SK-N-SH treated with all-trans-retinoic acid at 6 μM for 48 hours (cell line): Measurements from ENCODE around the gene STOML2.

Experiments
- ARNTL ChIP-seq: fragments of 450-650 bp; formaldehyde crosslinking; IDR thresholded peaks from 2 replicates; pipeline ENCODE4 v1.5.0; 2020; ENCODE audit warnings: low read depth, mild to moderate bottlenecking, moderate library complexity, borderline replicate concordance
- BACH2 ChIP-seq: fragments of 250-450 bp; sonication (Bioruptor Pico); IDR thresholded peaks from 2 replicates; pipeline ENCODE4 v1.9.0; 2021; ENCODE audit warnings: mild to moderate bottlenecking, borderline replicate concordance
- CSDC2 ChIP-seq: fragments of 250-450 bp; sonication (Bioruptor Pico); IDR thresholded peaks from 2 replicates; pipeline ENCODE4 v1.5.0; 2020; ENCODE audit warnings: mild to moderate bottlenecking, moderate library complexity
- ESRRG ChIP-seq: fragments of 250-450 bp; sonication (Bioruptor Pico); IDR thresholded peaks from 2 replicates; pipeline ENCODE4 v1.6.1; 2021; ENCODE audit warnings: mild to moderate bottlenecking
- TCF4 ChIP-seq: fragments of 250-450 bp; sonication (Bioruptor Pico); IDR thresholded peaks from 2 replicates; pipeline ENCODE4 v1.8.0; 2021; ENCODE audit warnings: mild to moderate bottlenecking, moderate library complexity, borderline replicate concordance
- ZFP3 ChIP-seq: fragments of 250-450 bp; sonication (Bioruptor Pico); IDR thresholded peaks from 2 replicates; pipeline ENCODE4 v1.5.0; 2020; ENCODE audit warnings: mild to moderate bottlenecking, moderate library complexity
- ZFP30 ChIP-seq: fragments of 450-650 bp; formaldehyde crosslinking; IDR thresholded peaks from 2 replicates; pipeline ENCODE4 v1.5.0; 2022; ENCODE audit warnings: mild to moderate bottlenecking, moderate library complexity
- ZNF8 ChIP-seq: fragments of 450-650 bp; formaldehyde crosslinking; IDR thresholded peaks from 2 replicates; pipeline ENCODE4 v1.5.0; 2020; ENCODE audit warnings: mild to moderate bottlenecking, moderate library complexity
- TF ChIP-seq, protein P1 (sequence below): fragments of 250-450 bp; sonication (Bioruptor Pico); IDR thresholded peaks from 2 replicates; pipeline ENCODE4 v1.8.0; 2020; ENCODE audit warnings: mild to moderate bottlenecking, moderate library complexity, borderline replicate concordance
- TF ChIP-seq, protein P2 (sequence below): fragments of 250-450 bp; sonication (Bioruptor Pico); IDR thresholded peaks from 2 replicates; pipeline ENCODE4 v1.5.1; 2020; ENCODE audit warnings: low read depth, mild to moderate bottlenecking, moderate library complexity
- TF ChIP-seq, protein P3 (sequence below): fragments of 250-450 bp; sonication (Bioruptor Pico); IDR thresholded peaks from 2 replicates; pipeline ENCODE4 v1.8.0; 2021; ENCODE audit warnings: low read depth, mild to moderate bottlenecking, moderate library complexity, borderline replicate concordance
- TF ChIP-seq, protein P4 (sequence below): fragments of 250-450 bp; sonication (Bioruptor Pico); IDR thresholded peaks from 2 replicates; pipeline ENCODE4 v1.5.0; 2020; ENCODE audit warnings: mild to moderate bottlenecking, moderate library complexity
- TF ChIP-seq, protein P5 (sequence below): fragments of 250-450 bp; sonication (Bioruptor Pico); IDR thresholded peaks from 2 replicates; pipeline ENCODE4 v1.5.1; 2021; ENCODE audit warnings: mild to moderate bottlenecking, moderate library complexity

DNA sequence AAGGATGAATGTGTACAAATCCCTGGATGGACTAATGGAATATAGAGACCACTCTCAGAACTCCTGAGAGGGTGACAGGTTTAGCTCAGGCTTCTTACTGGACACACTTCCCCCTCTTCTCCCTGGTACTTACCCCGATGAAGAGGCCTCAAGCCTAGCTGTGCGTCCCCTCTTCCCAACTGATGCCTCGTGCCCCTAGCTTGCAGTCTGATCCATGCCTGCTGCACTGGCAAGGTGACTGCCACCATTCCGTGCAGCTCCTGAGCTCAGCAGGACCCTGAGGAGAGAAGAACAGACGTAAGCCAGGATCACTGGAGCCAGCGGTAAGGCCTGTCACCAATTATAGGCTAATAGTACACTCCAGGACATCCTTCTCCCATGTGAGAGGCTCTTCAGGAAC is 5.5 kb upstream of the STOML2 start:
- TF ChIP-seq, protein P1, sequence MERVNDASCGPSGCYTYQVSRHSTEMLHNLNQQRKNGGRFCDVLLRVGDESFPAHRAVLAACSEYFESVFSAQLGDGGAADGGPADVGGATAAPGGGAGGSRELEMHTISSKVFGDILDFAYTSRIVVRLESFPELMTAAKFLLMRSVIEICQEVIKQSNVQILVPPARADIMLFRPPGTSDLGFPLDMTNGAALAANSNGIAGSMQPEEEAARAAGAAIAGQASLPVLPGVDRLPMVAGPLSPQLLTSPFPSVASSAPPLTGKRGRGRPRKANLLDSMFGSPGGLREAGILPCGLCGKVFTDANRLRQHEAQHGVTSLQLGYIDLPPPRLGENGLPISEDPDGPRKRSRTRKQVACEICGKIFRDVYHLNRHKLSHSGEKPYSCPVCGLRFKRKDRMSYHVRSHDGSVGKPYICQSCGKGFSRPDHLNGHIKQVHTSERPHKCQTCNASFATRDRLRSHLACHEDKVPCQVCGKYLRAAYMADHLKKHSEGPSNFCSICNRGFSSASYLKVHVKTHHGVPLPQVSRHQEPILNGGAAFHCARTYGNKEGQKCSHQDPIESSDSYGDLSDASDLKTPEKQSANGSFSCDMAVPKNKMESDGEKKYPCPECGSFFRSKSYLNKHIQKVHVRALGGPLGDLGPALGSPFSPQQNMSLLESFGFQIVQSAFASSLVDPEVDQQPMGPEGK (CRISPR knock-in tag) = no peak
- TF ChIP-seq, protein P2, sequence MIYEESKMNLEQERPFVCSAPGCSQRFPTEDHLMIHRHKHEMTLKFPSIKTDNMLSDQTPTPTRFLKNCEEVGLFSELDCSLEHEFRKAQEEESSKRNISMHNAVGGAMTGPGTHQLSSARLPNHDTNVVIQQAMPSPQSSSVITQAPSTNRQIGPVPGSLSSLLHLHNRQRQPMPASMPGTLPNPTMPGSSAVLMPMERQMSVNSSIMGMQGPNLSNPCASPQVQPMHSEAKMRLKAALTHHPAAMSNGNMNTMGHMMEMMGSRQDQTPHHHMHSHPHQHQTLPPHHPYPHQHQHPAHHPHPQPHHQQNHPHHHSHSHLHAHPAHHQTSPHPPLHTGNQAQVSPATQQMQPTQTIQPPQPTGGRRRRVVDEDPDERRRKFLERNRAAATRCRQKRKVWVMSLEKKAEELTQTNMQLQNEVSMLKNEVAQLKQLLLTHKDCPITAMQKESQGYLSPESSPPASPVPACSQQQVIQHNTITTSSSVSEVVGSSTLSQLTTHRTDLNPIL = no peak
- TF ChIP-seq TCF4 (CRISPR knock-in tag) (no peak), ARNTL (CRISPR knock-in tag) (no peak), CSDC2 (CRISPR knock-in tag) (no peak), ESRRG (CRISPR knock-in tag) (no peak), ZFP3 (CRISPR knock-in tag) (no peak), ZNF8 (CRISPR knock-in tag) (no peak), ZFP30 (CRISPR knock-in tag) (no peak), BACH2 (CRISPR knock-in tag) (no peak)
- TF ChIP-seq, protein P3, sequence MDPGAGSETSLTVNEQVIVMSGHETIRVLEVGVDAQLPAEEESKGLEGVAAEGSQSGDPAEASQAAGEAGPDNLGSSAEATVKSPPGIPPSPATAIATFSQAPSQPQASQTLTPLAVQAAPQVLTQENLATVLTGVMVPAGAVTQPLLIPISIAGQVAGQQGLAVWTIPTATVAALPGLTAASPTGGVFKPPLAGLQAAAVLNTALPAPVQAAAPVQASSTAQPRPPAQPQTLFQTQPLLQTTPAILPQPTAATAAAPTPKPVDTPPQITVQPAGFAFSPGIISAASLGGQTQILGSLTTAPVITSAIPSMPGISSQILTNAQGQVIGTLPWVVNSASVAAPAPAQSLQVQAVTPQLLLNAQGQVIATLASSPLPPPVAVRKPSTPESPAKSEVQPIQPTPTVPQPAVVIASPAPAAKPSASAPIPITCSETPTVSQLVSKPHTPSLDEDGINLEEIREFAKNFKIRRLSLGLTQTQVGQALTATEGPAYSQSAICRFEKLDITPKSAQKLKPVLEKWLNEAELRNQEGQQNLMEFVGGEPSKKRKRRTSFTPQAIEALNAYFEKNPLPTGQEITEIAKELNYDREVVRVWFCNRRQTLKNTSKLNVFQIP (CRISPR knock-in tag) = no peak
- TF ChIP-seq, protein P4, sequence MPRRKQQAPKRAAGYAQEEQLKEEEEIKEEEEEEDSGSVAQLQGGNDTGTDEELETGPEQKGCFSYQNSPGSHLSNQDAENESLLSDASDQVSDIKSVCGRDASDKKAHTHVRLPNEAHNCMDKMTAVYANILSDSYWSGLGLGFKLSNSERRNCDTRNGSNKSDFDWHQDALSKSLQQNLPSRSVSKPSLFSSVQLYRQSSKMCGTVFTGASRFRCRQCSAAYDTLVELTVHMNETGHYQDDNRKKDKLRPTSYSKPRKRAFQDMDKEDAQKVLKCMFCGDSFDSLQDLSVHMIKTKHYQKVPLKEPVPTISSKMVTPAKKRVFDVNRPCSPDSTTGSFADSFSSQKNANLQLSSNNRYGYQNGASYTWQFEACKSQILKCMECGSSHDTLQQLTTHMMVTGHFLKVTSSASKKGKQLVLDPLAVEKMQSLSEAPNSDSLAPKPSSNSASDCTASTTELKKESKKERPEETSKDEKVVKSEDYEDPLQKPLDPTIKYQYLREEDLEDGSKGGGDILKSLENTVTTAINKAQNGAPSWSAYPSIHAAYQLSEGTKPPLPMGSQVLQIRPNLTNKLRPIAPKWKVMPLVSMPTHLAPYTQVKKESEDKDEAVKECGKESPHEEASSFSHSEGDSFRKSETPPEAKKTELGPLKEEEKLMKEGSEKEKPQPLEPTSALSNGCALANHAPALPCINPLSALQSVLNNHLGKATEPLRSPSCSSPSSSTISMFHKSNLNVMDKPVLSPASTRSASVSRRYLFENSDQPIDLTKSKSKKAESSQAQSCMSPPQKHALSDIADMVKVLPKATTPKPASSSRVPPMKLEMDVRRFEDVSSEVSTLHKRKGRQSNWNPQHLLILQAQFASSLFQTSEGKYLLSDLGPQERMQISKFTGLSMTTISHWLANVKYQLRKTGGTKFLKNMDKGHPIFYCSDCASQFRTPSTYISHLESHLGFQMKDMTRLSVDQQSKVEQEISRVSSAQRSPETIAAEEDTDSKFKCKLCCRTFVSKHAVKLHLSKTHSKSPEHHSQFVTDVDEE = no peak
- TF ChIP-seq, protein P5, sequence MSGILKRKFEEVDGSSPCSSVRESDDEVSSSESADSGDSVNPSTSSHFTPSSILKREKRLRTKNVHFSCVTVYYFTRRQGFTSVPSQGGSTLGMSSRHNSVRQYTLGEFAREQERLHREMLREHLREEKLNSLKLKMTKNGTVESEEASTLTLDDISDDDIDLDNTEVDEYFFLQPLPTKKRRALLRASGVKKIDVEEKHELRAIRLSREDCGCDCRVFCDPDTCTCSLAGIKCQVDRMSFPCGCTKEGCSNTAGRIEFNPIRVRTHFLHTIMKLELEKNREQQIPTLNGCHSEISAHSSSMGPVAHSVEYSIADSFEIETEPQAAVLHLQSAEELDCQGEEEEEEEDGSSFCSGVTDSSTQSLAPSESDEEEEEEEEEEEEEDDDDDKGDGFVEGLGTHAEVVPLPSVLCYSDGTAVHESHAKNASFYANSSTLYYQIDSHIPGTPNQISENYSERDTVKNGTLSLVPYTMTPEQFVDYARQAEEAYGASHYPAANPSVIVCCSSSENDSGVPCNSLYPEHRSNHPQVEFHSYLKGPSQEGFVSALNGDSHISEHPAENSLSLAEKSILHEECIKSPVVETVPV (CRISPR knock-in tag) = no peak
